ENCODE data around the gene ETNK2. TPM values are rescaled to one million over a fixed set of nuclear protein-coding genes. Genes with fewer than 3 reads are reported as not detected.

ETNK2 gene
- total and polyA plus RNA-seq, 3 donors from 2014 or later, result 116 to 227 (median 187) TPM

DNA sequence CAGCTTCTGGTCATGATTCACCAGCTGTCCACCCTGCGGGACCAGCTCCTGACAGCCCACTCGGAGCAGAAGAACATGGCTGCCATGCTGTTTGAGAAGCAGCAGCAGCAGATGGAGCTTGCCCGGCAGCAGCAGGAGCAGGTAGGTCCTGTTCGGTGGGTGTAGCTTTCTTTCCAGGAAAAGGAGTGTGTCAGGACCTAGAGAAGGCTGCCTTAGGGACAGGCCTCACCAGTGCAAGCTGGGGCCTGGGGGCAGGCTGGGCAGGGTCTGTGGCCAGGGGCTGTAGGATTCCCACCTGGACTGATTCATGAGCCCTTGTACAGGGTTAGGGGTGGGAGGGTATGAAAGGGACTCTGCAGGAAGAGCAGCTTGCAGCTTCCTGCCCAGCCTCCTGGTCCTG is 35.3 kb downstream of the ETNK2 start:
- H3K4me3 ChIP-seq, result no peak overlapping the region
- TF ChIP-seq POLR2A (IDR thresholded peaks at IDR 0.05) (no peak), CTCF (IDR thresholded peaks at IDR 0.05) (no peak)
- no peaks in the 10 kb centered on the region for H3K36me3 ChIP-seq (ENCODE audit: low read depth, missing control alignments)
- WGBS, 2 donors, result 82 to 93% methylated on average over 2 to 4 of the region's 4 CpGs
- no peak overlapping the region for H3K27ac ChIP-seq
- H3K9me3 ChIP-seq, result no peaks in the 10 kb centered on the region
- DNase-seq, result no peak
- H3K4me1 ChIP-seq, result no peaks in the 10 kb centered on the region
- H3K27me3 ChIP-seq, result no peaks in the 10 kb centered on the region
- intact Hi-C loops (cut with DNase I; ENCODE audit: low total_unique reads), result no loop called here

- Histone ChIP-seq H3K36me3 (ENCODE audit: low read depth, missing control alignments) (no peaks in the 10 kb centered on the region), H3K27ac (no peak overlapping the region), H3K9me3 (no peaks in the 10 kb centered on the region), H3K4me3 (no peak overlapping the region), H3K4me1 (no peaks in the 10 kb centered on the region), H3K27me3 (no peaks in the 10 kb centered on the region)
- intact Hi-C loops (cut with DNase I; ENCODE audit: low total_unique reads), result no loop called here
- no peak for DNase-seq
- WGBS, 2 donors, result 86 to 88% methylated on average over 4 of the region's 4 CpGs
- TF ChIP-seq CTCF (IDR thresholded peaks at IDR 0.05) (no peak), POLR2A (IDR thresholded peaks at IDR 0.05) (no peak)
Measured at GRCh38 chr1:204115116-204115515, 36.7 kb downstream of the ETNK2 start.

GRCh38 chr1:204114606-204115005 is 37.2 kb downstream of the ETNK2 start:
- TF ChIP-seq CTCF (IDR thresholded peaks at IDR 0.05), result no peak
- TF ChIP-seq POLR2A (IDR thresholded peaks at IDR 0.05), result no peak
- DNase-seq, result no peak
- Histone ChIP-seq H3K9me3 (no peaks in the 10 kb centered on the region), H3K36me3 (ENCODE audit: low read depth, missing control alignments) (no peaks in the 10 kb centered on the region), H3K4me3 (no peak overlapping the region), H3K4me1 (no peaks in the 10 kb centered on the region), H3K27ac (no peak overlapping the region), H3K27me3 (no peaks in the 10 kb centered on the region)
- intact Hi-C loops (cut with DNase I; ENCODE audit: low total_unique reads), result no loop called here
- 79 to 91% methylated on average over 4 of the region's 4 CpGs for WGBS, 2 donors

GRCh38 chr1:204113896-204114295 is 37.9 kb downstream of the ETNK2 start:
- Histone ChIP-seq H3K4me1 (no peaks in the 10 kb centered on the region), H3K4me3 (no peak overlapping the region), H3K27ac (no peak overlapping the region), H3K36me3 (ENCODE audit: low read depth, missing control alignments) (no peaks in the 10 kb centered on the region), H3K27me3 (no peaks in the 10 kb centered on the region), H3K9me3 (no peaks in the 10 kb centered on the region)
- WGBS, 2 donors, result 74 to 91% methylated on average over 1 of the region's 1 CpG
- intact Hi-C loops (cut with DNase I; ENCODE audit: low total_unique reads), result no loop called here
- no peak for DNase-seq
- no peak for TF ChIP-seq CTCF (IDR thresholded peaks at IDR 0.05)
- TF ChIP-seq POLR2A (IDR thresholded peaks at IDR 0.05), result no peak

DNA sequence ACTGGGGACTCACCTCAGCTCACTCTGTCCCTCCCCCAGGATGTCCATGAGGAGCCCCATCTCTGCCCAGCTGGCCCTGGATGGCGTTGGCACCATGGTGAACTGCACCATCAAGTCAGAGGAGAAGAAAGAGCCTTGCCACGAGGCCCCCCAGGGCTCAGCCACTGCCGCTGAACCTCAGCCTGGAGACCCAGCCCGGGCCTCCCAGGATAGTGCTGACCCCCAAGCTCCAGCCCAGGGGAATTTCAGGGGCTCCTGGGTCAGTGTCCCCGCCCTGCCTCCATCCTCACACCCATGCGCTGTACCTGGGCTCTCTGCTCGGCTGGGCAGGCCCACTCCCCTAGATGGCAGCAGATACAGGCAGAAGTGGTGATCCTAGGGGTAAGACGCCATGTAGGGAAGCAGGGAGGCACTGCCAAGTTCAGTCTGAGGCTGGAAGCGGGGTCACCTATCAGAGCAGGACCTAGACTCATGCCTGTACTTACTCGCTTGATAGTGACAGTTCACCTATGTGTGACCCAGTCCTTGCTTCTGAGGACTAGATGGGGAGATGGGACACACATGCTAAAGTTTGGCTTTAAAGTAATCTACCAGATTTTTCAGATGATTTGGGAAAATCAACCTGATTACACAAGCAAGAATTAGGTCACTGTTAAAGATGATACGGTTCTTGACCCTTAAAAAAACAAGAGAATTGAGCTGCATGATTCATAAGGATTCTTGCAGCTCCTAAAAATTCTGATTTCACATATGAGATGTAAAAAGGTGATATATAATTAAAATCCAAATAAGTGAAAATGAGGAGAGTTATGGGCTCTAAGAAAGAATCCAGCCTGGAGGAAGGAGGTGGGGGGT is 38.7 kb downstream of the ETNK2 start:
- H3K27me3 ChIP-seq, result no peaks in the 10 kb centered on the region
- H3K4me3 ChIP-seq, result no peak overlapping the region
- H3K9me3 ChIP-seq, result no peaks in the 10 kb centered on the region
- H3K4me1 ChIP-seq, result no peaks in the 10 kb centered on the region
- H3K36me3 ChIP-seq (ENCODE audit: low read depth, missing control alignments), result no peaks in the 10 kb centered on the region
- DNase-seq, result no peak
- no peak for TF ChIP-seq CTCF (IDR thresholded peaks at IDR 0.05)
- TF ChIP-seq POLR2A (IDR thresholded peaks at IDR 0.05), result no peak
- H3K27ac ChIP-seq, result no peak overlapping the region
- 83 to 93% methylated on average over 4 to 10 of the region's 11 CpGs for WGBS, 2 donors
- intact Hi-C loops (cut with DNase I; ENCODE audit: low total_unique reads), result no loop called here

Data from testis (tissue), 3 donors.